ENCODE data around the gene WDFY4.

The WDFY4 gene

DNA sequence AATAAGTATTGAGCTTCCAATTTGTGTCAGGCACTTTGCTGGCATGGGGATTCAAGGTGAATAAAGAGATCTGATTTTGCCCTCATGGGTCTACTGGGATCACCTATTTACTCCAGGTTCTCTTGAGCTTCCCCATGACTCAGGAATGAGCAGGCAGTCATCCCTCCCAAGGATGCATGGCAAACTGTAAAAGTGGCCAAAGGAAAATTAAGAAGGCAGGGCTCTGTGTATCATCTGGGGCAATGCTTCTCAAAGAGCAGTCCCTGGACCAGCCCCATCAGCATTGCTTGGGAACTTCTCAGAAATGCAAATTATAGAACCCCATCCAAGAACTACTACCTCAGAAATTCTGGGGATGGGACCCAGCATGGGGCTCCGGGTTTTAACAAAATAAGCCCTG, 48.7 kb downstream of the WDFY4 start:
- no peak overlapping the region for H2AK5ac ChIP-seq (ENCODE audit: low read depth, low read length)
- peaks cover 0 to 2% of the 10 kb centered on the region in 2 donors for H3K9me3 ChIP-seq (replicated peaks in 1 of 2; ENCODE audit: control insufficient read depth in 2 of 2, insufficient read depth in 1 of 2, low read depth in 1 of 2, low read length in 2 of 2)
- no peak overlapping the region for H4K8ac ChIP-seq (ENCODE audit: low read depth, low read length)
- no peaks in the 10 kb centered on the region for H3K27me3 ChIP-seq (ENCODE audit: control insufficient read depth in 3 of 3, insufficient read depth in 3 of 3, low read depth in 1 of 3, low read length in 3 of 3)
- no CpG with 5 or more reads among the region's 1 CpG for WGBS, 2 donors (ENCODE audit: extremely low coverage in 2 of 2, insufficient read length in 2 of 2, insufficient replicate concordance in 1 of 2)
- no peak overlapping the region for H2BK12ac ChIP-seq (ENCODE audit: low read length)
- H3K79me1 ChIP-seq (ENCODE audit: low read depth, low read length) = peaks cover 2% of the 10 kb centered on the region
- H3K23ac ChIP-seq (ENCODE audit: low read depth, low read length, poor library complexity) = no peak overlapping the region
- H3K4me1 ChIP-seq (ENCODE audit: control insufficient read depth in 2 of 2, insufficient read depth in 1 of 2, low read depth in 1 of 2, low read length in 2 of 2) = no peaks in the 10 kb centered on the region
- no peak overlapping the region for H2BK5ac ChIP-seq (ENCODE audit: low read length)
- no peak overlapping the region for H2AFZ ChIP-seq (ENCODE audit: low read length)
- H2BK15ac ChIP-seq (ENCODE audit: low read length) = no peak overlapping the region
- no peak overlapping the region for H2BK120ac ChIP-seq (ENCODE audit: low read depth, low read length)
- no peak overlapping the region for H3K9ac ChIP-seq (ENCODE audit: low read depth, low read length, poor library complexity)
- no peak overlapping the region for H3K14ac ChIP-seq (ENCODE audit: low read length)
- no peak for DNase-seq (ENCODE audit: low spot score)
- H3K4ac ChIP-seq (ENCODE audit: low read length) = no peak overlapping the region
- no peaks in the 10 kb centered on the region for H3K36me3 ChIP-seq (replicated peaks in 1 of 2; ENCODE audit: control insufficient read depth in 2 of 2, insufficient read depth in 2 of 2, low read length in 2 of 2)
- no peak overlapping the region for H3K4me3 ChIP-seq (ENCODE audit: low read length in 2 of 2)
- H4K91ac ChIP-seq (ENCODE audit: low read depth, low read length, poor library complexity) = no peak overlapping the region
- no peak overlapping the region for H3K18ac ChIP-seq (ENCODE audit: low read length)
- H3K27ac ChIP-seq (replicated peaks; ENCODE audit: low read length) = no peak overlapping the region
- H3K4me2 ChIP-seq (ENCODE audit: insufficient read depth, low read length, poor library complexity, severe bottlenecking) = no peak overlapping the region

- Histone ChIP-seq H3K4me3 (ENCODE audit: low read length in 2 of 2) (no peak overlapping the region), H3K27me3 (ENCODE audit: control insufficient read depth in 3 of 3, insufficient read depth in 3 of 3, low read depth in 1 of 3, low read length in 3 of 3) (no peaks in the 10 kb centered on the region), H3K79me1 (ENCODE audit: low read depth, low read length) (peaks cover 2% of the 10 kb centered on the region), H3K4me2 (ENCODE audit: insufficient read depth, low read length, poor library complexity, severe bottlenecking) (no peak overlapping the region), H2AFZ (ENCODE audit: low read length) (no peak overlapping the region), H3K9ac (ENCODE audit: low read depth, low read length, poor library complexity) (no peak overlapping the region), H3K23ac (ENCODE audit: low read depth, low read length, poor library complexity) (no peak overlapping the region), H4K8ac (ENCODE audit: low read depth, low read length) (no peak overlapping the region), H3K18ac (ENCODE audit: low read length) (no peak overlapping the region), H3K9me3 (replicated peaks in 1 of 2; ENCODE audit: control insufficient read depth in 2 of 2, insufficient read depth in 1 of 2, low read depth in 1 of 2, low read length in 2 of 2) (peaks cover 0 to 2% of the 10 kb centered on the region in 2 donors), H2BK5ac (ENCODE audit: low read length) (no peak overlapping the region), H3K36me3 (replicated peaks in 1 of 2; ENCODE audit: control insufficient read depth in 2 of 2, insufficient read depth in 2 of 2, low read length in 2 of 2) (no peaks in the 10 kb centered on the region), H2BK120ac (ENCODE audit: low read depth, low read length) (no peak overlapping the region), H3K27ac (replicated peaks; ENCODE audit: low read length) (no peak overlapping the region), H3K14ac (ENCODE audit: low read length) (no peak overlapping the region), H2AK5ac (ENCODE audit: low read depth, low read length) (no peak overlapping the region), H2BK12ac (ENCODE audit: low read length) (no peak overlapping the region), H2BK15ac (ENCODE audit: low read length) (no peak overlapping the region), H4K91ac (ENCODE audit: low read depth, low read length, poor library complexity) (no peak overlapping the region), H3K4me1 (ENCODE audit: control insufficient read depth in 2 of 2, insufficient read depth in 1 of 2, low read depth in 1 of 2, low read length in 2 of 2) (peaks cover 0 to 5% of the 10 kb centered on the region in 2 donors), H3K4ac (ENCODE audit: low read length) (no peak overlapping the region)
- no peak for DNase-seq (ENCODE audit: low spot score)
- WGBS, 2 donors (ENCODE audit: extremely low coverage in 2 of 2, insufficient read length in 2 of 2, insufficient replicate concordance in 1 of 2) = no CpG with 5 or more reads among the region's 8 CpGs
Measured at GRCh38 chr10:48735836-48736390, 51.2 kb downstream of the WDFY4 start.

- no peak overlapping the region for H3K23ac ChIP-seq (ENCODE audit: low read depth, low read length, poor library complexity)
- no peak overlapping the region for H3K9ac ChIP-seq (ENCODE audit: low read depth, low read length, poor library complexity)
- no peak for DNase-seq (ENCODE audit: low spot score)
- no peak overlapping the region for H2AFZ ChIP-seq (ENCODE audit: low read length)
- H2AK5ac ChIP-seq (ENCODE audit: low read depth, low read length) = no peak overlapping the region
- no peak overlapping the region for H2BK15ac ChIP-seq (ENCODE audit: low read length)
- no peaks in the 10 kb centered on the region for H3K27me3 ChIP-seq (ENCODE audit: control insufficient read depth in 3 of 3, insufficient read depth in 3 of 3, low read depth in 1 of 3, low read length in 3 of 3)
- H3K18ac ChIP-seq (ENCODE audit: low read length) = no peak overlapping the region
- H3K36me3 ChIP-seq (replicated peaks in 1 of 2; ENCODE audit: control insufficient read depth in 2 of 2, insufficient read depth in 2 of 2, low read length in 2 of 2) = no peaks in the 10 kb centered on the region
- H3K14ac ChIP-seq (ENCODE audit: low read length) = no peak overlapping the region
- no peak overlapping the region for H2BK12ac ChIP-seq (ENCODE audit: low read length)
- no peak overlapping the region for H2BK5ac ChIP-seq (ENCODE audit: low read length)
- no CpG with 5 or more reads among the region's 1 CpG for WGBS, 2 donors (ENCODE audit: extremely low coverage in 2 of 2, insufficient read length in 2 of 2, insufficient replicate concordance in 1 of 2)
- H3K79me1 ChIP-seq (ENCODE audit: low read depth, low read length) = peaks cover 2% of the 10 kb centered on the region
- H3K27ac ChIP-seq (replicated peaks; ENCODE audit: low read length) = no peak overlapping the region
- H2BK120ac ChIP-seq (ENCODE audit: low read depth, low read length) = no peak overlapping the region
- H4K91ac ChIP-seq (ENCODE audit: low read depth, low read length, poor library complexity) = no peak overlapping the region
- H4K8ac ChIP-seq (ENCODE audit: low read depth, low read length) = no peak overlapping the region
- H3K4me3 ChIP-seq (ENCODE audit: low read length in 2 of 2) = no peak overlapping the region
- H3K9me3 ChIP-seq (replicated peaks in 1 of 2; ENCODE audit: control insufficient read depth in 2 of 2, insufficient read depth in 1 of 2, low read depth in 1 of 2, low read length in 2 of 2) = peaks cover 0 to 2% of the 10 kb centered on the region in 2 donors
- H3K4ac ChIP-seq (ENCODE audit: low read length) = no peak overlapping the region
- H3K4me1 ChIP-seq (ENCODE audit: control insufficient read depth in 2 of 2, insufficient read depth in 1 of 2, low read depth in 1 of 2, low read length in 2 of 2) = peaks cover 0 to 5% of the 10 kb centered on the region in 2 donors
- no peak overlapping the region for H3K4me2 ChIP-seq (ENCODE audit: insufficient read depth, low read length, poor library complexity, severe bottlenecking)
Measured at GRCh38 chr10:48736596-48736995, 51.9 kb downstream of the WDFY4 start.

DNA sequence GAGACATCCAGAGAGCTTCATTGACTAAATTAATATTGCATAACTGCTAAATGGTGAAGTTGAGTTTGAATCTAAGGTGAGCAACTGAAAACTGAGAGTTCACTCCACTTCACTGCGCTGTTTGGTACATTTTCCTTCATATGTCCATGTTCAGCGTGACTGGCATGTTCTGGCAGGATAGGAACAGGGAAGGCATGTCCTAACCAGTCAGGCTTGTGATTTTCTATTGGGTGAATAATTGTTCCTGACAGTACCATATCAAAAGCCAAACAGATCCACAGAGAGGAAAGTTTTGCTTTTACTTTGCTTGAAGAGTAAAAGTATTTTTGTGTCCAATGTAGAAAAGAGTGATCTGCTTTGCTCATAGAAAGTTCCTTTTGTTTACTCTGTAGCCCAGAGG, 53.2 kb downstream of the WDFY4 start:
- no peak overlapping the region for H3K4me3 ChIP-seq (ENCODE audit: low read length in 2 of 2)
- no peak overlapping the region for H3K9ac ChIP-seq (ENCODE audit: low read depth, low read length, poor library complexity)
- H2BK5ac ChIP-seq (ENCODE audit: low read length) = no peak overlapping the region

More for the DNA sequence above, 53.2 kb downstream of the WDFY4 start:
- Histone ChIP-seq H2BK12ac (ENCODE audit: low read length) (no peak overlapping the region), H3K4me2 (ENCODE audit: insufficient read depth, low read length, poor library complexity, severe bottlenecking) (no peak overlapping the region), H3K27me3 (ENCODE audit: control insufficient read depth in 3 of 3, insufficient read depth in 3 of 3, low read depth in 1 of 3, low read length in 3 of 3) (no peaks in the 10 kb centered on the region), H3K27ac (replicated peaks; ENCODE audit: low read length) (no peak overlapping the region), H3K9me3 (replicated peaks in 1 of 2; ENCODE audit: control insufficient read depth in 2 of 2, insufficient read depth in 1 of 2, low read depth in 1 of 2, low read length in 2 of 2) (peaks cover 0 to 2% of the 10 kb centered on the region in 2 donors), H4K91ac (ENCODE audit: low read depth, low read length, poor library complexity) (no peak overlapping the region), H3K14ac (ENCODE audit: low read length) (no peak overlapping the region), H3K18ac (ENCODE audit: low read length) (no peak overlapping the region), H3K4me1 (ENCODE audit: control insufficient read depth in 2 of 2, insufficient read depth in 1 of 2, low read depth in 1 of 2, low read length in 2 of 2) (peaks cover 0 to 5% of the 10 kb centered on the region in 2 donors), H2AK5ac (ENCODE audit: low read depth, low read length) (no peak overlapping the region), H3K4ac (ENCODE audit: low read length) (no peak overlapping the region), H3K36me3 (replicated peaks in 1 of 2; ENCODE audit: control insufficient read depth in 2 of 2, insufficient read depth in 2 of 2, low read length in 2 of 2) (no peaks in the 10 kb centered on the region), H4K8ac (ENCODE audit: low read depth, low read length) (no peak overlapping the region), H2BK120ac (ENCODE audit: low read depth, low read length) (no peak overlapping the region), H2BK15ac (ENCODE audit: low read length) (no peak overlapping the region), H3K23ac (ENCODE audit: low read depth, low read length, poor library complexity) (no peak overlapping the region), H3K79me1 (ENCODE audit: low read depth, low read length) (peaks cover 2% of the 10 kb centered on the region), H2AFZ (ENCODE audit: low read length) (no peak overlapping the region)
- no peak for DNase-seq (ENCODE audit: low spot score)
- WGBS, 2 donors (ENCODE audit: extremely low coverage in 2 of 2, insufficient read length in 2 of 2, insufficient replicate concordance in 1 of 2) = no CpG with 5 or more reads among the region's 2 CpGs
